K562 (cell line): ENCODE measurements around the gene ZBP1. TPM values are rescaled to one million over a fixed set of nuclear protein-coding genes. Genes with fewer than 3 reads are reported as not detected.

Experiments
- BACH1 ChIP-seq: fragments of 200-800 bp; sonication (Bioruptor generic); IDR thresholded peaks from 2 replicates; pipeline ENCODE4 v1.6.1; 2016; ENCODE audit warnings: missing genetic modification characterization, missing compliant biosample characterization
- DPF2 ChIP-seq: fragments of 450-650 bp; IDR thresholded peaks from 2 replicates; pipeline ENCODE4 v1.6.1; 2016
- ETS1 ChIP-seq: conservative IDR thresholded peaks from 2 replicates; pipeline ENCODE4 v1.6.1; 2011; ENCODE audit warnings: low read depth, mild to moderate bottlenecking, low read length; ENCODE audit not compliant: control insufficient read depth
- EZH2 ChIP-seq: IDR thresholded peaks from 2 replicates; pipeline ENCODE4 v1.6.1; 2012; ENCODE audit warnings: low read depth, mild to moderate bottlenecking, inconsistent platforms, low read length, borderline replicate concordance
- FOXK2 ChIP-seq, 2 experiments: fragments of 450-650 bp; IDR thresholded peaks in 1 of 2; conservative IDR thresholded peaks in 1 of 2; 2 replicates each; pipeline ENCODE4 v1.6.1; 2016; ENCODE audit warnings: low read depth in 2 of 2, mild to moderate bottlenecking in 1 of 2
- HDAC1 ChIP-seq, 2 experiments: fragments of 450-650 bp; IDR thresholded peaks; 2 replicates each; pipeline ENCODE4 v1.6.1; 2016 to 2017; ENCODE audit warnings: inconsistent platforms in 1 of 2, mild to moderate bottlenecking in 1 of 2, moderate library complexity in 1 of 2
- MAFK ChIP-seq: IDR thresholded peaks from 2 replicates; pipeline ENCODE4 v1.6.1; 2011; ENCODE audit warnings: low read length, improper control_type of control experiment
- MTA2 ChIP-seq: fragments of 450-650 bp; IDR thresholded peaks from 2 replicates; pipeline ENCODE4 v1.6.1; 2016; ENCODE audit warnings: low read depth
- NFIX ChIP-seq: fragments of 250-450 bp; sonication (Bioruptor Pico); IDR thresholded peaks from 2 replicates; pipeline ENCODE4 v1.4.0; 2020; ENCODE audit warnings: low read depth, mild to moderate bottlenecking, moderate library complexity
- NFRKB ChIP-seq: fragments of 450-650 bp; IDR thresholded peaks from 2 replicates; pipeline ENCODE4 v1.6.1; 2016; ENCODE audit warnings: low read depth
- PHF8 ChIP-seq: fragments of 200-600 bp; sonication (generic); IDR thresholded peaks from 2 replicates; pipeline ENCODE4 v1.6.1; 2012; ENCODE audit warnings: mixed run types, mild to moderate bottlenecking, inconsistent platforms, low read length, moderate library complexity, borderline replicate concordance
- PKNOX1 ChIP-seq: fragments of 450-650 bp; IDR thresholded peaks from 2 replicates; pipeline ENCODE4 v1.6.1; 2016
- RAD51 ChIP-seq: fragments of 450-650 bp; IDR thresholded peaks from 2 replicates; pipeline ENCODE4 v1.7.1; 2016; ENCODE audit warnings: low read depth, mild to moderate bottlenecking, borderline replicate concordance
- RBM14 ChIP-seq: fragments of 200-400 bp; formaldehyde crosslinking; IDR thresholded peaks from 2 replicates; pipeline ENCODE4 v1.6.1; 2018; ENCODE audit warnings: low read depth, mild to moderate bottlenecking, low read length, moderate library complexity, borderline replicate concordance; ENCODE audit not compliant: insufficient read depth
- RCOR1 ChIP-seq, 2 experiments: IDR thresholded peaks; 2 replicates each; pipeline ENCODE4 v1.6.1; 2012; ENCODE audit warnings: low read depth in 2 of 2, low read length in 2 of 2, borderline replicate concordance in 1 of 2, improper control_type of control experiment in 1 of 2
- RUNX1 ChIP-seq: sonication (generic); IDR thresholded peaks from 2 replicates; pipeline ENCODE4 v1.6.1; 2016; ENCODE audit warnings: antibody characterized with exemption, low read depth
- SNRNP70 ChIP-seq: fragments of 200-400 bp; formaldehyde crosslinking; optimal IDR thresholded peaks from 2 replicates; pipeline ENCODE3; 2017; ENCODE audit warnings: low read depth, low read length
- WHSC1 ChIP-seq: IDR thresholded peaks from one replicate; pipeline ENCODE4 v1.6.1; 2012; ENCODE audit warnings: low read length, control low read depth, inconsistent platforms
- ZNF57 ChIP-seq: fragments of 450-650 bp; formaldehyde crosslinking; IDR thresholded peaks from 2 replicates; pipeline ENCODE4 v1.4.0; 2020; ENCODE audit warnings: mild to moderate bottlenecking, moderate library complexity
- ZNF717 ChIP-seq: fragments of 250-450 bp; sonication (Bioruptor Pico); IDR thresholded peaks from 2 replicates; pipeline ENCODE4 v1.5.0; 2021
- ZNF780A ChIP-seq: fragments of 250-450 bp; sonication (Bioruptor Pico); IDR thresholded peaks from 2 replicates; pipeline ENCODE4 v1.5.0; 2021; ENCODE audit warnings: mild to moderate bottlenecking
- polyA plus RNA-seq, 8 experiments: library from polyadenylated mRNA; depleted of rRNA in 4 of 8; stranded (reverse) in 5 of 8; unstranded in 3 of 8; fragments of >200 nt; fragmentation: Nextera tagmentation in 2 of 8; fragmentation: Illumina TruSeq in 1 of 8; extraction: Ambion mirVana in 2 of 8; extraction: Trizol in 1 of 8; gene quantifications; 2 replicates each; pipeline versions ENCODE4 v1.2.1 to v1.2.3, GENCODE V29; 2011 to 2014; ENCODE audit warnings: inconsistent platforms in 1 of 8, missing spikeins in 1 of 8
- total RNA-seq, 7 experiments: library from RNA; depleted of rRNA in 6 of 7; stranded (reverse); fragments of >200 nt in 6 of 7; fragmentation: Illumina TruSeq in 2 of 7; extraction: Trizol in 2 of 7; gene quantifications; 2 replicates each; pipeline versions ENCODE4 v1.2.1 to v1.2.3, GENCODE V29; 2011 to 2021; ENCODE audit warnings: low replicate concordance in 1 of 7
- TF ChIP-seq, protein P1 (sequence below): fragments of 250-450 bp; sonication (Bioruptor Pico); IDR thresholded peaks from 2 replicates; pipeline ENCODE4 v1.5.0; 2022; ENCODE audit warnings: mild to moderate bottlenecking
- TF ChIP-seq, protein P2 (sequence below): IDR thresholded peaks from 2 replicates; pipeline ENCODE4 v1.6.1; 2012; ENCODE audit warnings: low read depth, low read length, improper control_type of control experiment, borderline replicate concordance

ZBP1 gene
- total and polyA plus RNA-seq, 9 of the 15 experiments (the other 6 are each of a cell fraction or from before 2014, with no cell fraction given): not detected

DNA sequence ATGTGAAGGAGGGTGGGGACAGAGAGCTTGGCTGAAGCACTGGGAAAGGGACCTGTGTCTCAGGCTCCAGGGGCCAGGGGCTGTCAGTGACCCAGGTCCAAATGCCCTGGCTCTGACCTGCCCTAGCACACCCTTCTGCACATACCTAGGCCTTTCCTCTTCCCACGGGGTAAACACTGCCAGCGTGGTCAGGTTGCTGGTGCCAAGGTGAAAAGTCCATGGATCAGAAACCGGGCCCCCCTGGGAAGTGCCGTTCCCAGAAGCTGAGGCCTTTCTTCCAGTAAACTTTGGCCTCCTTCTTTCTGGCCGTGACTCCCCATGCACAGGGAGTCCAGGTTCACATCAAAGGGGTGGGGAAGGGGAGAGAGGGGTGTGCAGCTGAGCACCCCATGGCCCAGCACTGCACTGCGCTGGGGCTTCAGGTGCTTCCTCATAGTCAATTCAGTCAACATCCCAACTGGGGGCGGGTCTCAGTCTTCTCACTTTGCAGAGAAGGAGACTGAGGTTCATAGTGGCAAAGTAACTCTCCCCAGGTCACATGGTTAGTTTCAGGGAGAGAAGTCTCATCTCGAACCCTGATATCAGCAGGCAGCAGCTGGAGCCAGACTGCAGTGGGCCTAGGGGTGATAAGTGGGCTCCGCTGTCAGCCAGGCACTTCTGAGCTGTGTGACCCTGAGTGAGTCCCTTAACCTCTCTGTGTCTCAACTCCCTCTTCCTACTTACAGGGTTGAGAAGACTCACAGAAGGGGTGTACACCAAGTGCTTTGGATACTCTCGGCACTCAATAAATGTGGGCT is 42.3 kb downstream of the ZBP1 start (continued):
- TF ChIP-seq, protein P1, sequence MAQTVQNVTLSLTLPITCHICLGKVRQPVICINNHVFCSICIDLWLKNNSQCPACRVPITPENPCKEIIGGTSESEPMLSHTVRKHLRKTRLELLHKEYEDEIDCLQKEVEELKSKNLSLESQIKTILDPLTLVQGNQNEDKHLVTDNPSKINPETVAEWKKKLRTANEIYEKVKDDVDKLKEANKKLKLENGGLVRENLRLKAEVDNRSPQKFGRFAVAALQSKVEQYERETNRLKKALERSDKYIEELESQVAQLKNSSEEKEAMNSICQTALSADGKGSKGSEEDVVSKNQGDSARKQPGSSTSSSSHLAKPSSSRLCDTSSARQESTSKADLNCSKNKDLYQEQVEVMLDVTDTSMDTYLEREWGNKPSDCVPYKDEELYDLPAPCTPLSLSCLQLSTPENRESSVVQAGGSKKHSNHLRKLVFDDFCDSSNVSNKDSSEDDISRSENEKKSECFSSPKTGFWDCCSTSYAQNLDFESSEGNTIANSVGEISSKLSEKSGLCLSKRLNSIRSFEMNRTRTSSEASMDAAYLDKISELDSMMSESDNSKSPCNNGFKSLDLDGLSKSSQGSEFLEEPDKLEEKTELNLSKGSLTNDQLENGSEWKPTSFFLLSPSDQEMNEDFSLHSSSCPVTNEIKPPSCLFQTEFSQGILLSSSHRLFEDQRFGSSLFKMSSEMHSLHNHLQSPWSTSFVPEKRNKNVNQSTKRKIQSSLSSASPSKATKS (CRISPR knock-in tag): no peak
- TF ChIP-seq NFRKB (no peak), EZH2 (no peak), SNRNP70 (no peak), ZNF717 (CRISPR knock-in tag) (no peak), NFIX (CRISPR knock-in tag) (no peak), HDAC1 (IDR thresholded peaks at IDR 0.05) (no peak), PKNOX1 (peak; percentile 38), ZNF780A (CRISPR knock-in tag) (no peak), FOXK2 (conservative IDR thresholded peaks at IDR 0.05 in 1 of 2, IDR thresholded peaks at IDR 0.05 in 1 of 2; ENCODE audit: low read depth in 2 of 2) (no peak), RAD51 (peak; percentile 17; the same call in 1 of the 2 replicates), ZNF57 (CRISPR knock-in tag) (no peak), PHF8 (no peak), BACH1 (no peak), MTA2 (peak; percentile 60), RBM14 (no peak), WHSC1 (no peak), RCOR1 (IDR thresholded peaks at IDR 0.05; ENCODE audit: borderline replicate concordance in 1 of 2, low read depth in 2 of 2, low read length in 2 of 2) (peak; percentile 23 to 65; a peak in 3 of 4 replicates), RUNX1 (no peak), DPF2 (peak; percentile 58; the same call in 1 of the 2 replicates), MAFK (no peak), ETS1 (no peak)
- TF ChIP-seq, protein P2, sequence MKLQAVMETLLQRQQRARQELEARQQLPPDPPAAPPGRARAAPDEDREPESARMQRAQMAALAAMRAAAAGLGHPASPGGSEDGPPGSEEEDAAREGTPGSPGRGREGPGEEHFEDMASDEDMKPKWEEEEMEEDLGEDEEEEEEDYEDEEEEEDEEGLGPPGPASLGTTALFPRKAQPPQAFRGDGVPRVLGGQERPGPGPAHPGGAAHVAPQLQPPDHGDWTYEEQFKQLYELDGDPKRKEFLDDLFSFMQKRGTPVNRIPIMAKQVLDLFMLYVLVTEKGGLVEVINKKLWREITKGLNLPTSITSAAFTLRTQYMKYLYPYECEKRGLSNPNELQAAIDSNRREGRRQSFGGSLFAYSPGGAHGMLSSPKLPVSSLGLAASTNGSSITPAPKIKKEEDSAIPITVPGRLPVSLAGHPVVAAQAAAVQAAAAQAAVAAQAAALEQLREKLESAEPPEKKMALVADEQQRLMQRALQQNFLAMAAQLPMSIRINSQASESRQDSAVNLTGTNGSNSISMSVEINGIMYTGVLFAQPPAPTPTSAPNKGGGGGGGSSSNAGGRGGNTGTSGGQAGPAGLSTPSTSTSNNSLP: no peak
